HG02678 (cell line): ENCODE data around the gene TEX55.
"Not testable (repeated sequence)": the region's sequence is repeated elsewhere in the genome, so short reads cannot be mapped to it uniquely, and the experiment has no call there.

ENCODE experiments used
- ATAC-seq: cut with Tn5 transposase; IDR thresholded peaks from one replicate; pipeline ENCODE4 v1.9.1; 2021; ENCODE audit warnings: mild to moderate bottlenecking, moderate library complexity; ENCODE audit not compliant: unreplicated experiment

Gene TEX55

DNA sequence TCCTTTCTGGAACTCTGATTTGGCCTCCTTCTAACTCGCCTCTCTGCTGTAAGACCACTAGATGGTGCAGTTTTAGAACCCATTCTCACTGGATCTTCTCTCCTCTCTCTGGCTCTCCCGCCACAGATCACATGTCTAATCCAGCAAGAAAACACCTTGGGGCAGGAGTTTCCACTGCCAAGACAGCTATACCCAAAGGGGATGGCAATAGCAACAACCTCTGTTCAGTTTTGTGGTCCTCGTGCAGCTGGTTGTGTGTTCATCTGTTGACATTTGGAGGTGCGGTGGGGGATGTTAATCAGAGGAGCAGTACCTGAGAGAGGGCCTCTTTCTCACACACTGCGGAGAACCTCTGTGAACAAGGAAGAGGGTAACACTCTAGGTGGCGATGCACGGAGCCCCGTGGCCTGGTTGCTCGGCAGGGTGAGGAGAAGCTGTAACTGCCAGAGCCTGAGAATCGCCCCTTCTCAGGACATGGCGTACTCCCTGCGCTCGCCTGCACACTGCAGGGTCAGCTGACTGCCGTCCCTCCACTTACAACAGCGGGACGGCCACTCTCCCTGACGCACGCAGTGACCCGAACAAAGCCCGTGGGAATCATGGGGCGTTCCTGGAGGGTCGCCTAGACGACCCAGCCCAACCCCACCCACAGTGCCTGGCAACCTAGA is at the start of gene TEX55:
Gene TEX55, plus strand, starts transcription at position 666 of the 668 bp plus-strand sequence. CDS start 25 bp downstream, outside the sequence.
- ATAC-seq, result no peak

DNA sequence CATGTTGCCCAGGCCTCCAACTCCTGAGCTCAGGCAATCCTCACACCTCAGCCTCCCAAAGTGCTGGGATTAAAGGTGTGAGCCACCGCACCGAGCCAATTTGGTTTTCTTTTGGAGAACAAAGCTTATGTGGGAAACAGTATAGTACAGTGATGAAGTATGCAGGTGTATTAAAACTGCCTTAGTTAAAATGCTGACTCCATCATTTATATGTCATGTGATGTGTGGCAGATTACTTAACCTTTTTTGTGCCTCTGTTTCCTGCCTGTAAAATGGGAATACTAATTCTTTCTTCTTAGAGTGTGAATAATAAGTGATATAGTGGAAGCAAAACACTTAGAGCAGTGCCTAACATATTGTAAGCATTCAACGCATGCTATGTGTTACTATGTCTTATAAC is 48.0 kb upstream of the TEX55 start:
- ATAC-seq, result no peak

DNA sequence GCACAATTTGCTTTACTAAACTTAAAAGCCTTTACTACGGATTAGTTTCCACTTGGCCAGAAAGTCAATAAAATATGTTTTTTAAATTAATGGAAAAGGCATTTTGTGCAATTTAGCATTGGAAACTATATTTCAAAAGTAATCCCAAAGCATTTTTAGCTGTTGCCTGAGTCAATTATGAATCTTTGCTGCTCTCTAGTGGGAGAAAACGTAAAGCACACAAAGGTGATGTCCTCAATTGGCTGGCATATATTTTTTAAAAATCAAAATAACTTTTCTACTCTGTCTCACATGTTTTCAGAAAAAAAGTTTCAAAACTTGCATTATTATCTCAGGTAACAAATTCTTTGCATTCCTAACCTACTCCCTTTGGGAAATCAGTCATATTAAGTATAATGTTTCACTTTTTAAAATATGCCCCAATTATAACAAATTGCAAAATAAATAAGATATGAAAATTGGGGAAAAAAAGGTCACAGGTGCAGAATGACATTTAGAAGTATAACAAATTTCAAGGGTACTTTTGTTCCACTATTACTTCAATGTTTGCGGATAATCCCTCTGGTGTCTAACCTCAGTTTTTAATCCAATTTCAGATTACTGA is 47.2 kb upstream of the TEX55 start:
- no peak for ATAC-seq

DNA sequence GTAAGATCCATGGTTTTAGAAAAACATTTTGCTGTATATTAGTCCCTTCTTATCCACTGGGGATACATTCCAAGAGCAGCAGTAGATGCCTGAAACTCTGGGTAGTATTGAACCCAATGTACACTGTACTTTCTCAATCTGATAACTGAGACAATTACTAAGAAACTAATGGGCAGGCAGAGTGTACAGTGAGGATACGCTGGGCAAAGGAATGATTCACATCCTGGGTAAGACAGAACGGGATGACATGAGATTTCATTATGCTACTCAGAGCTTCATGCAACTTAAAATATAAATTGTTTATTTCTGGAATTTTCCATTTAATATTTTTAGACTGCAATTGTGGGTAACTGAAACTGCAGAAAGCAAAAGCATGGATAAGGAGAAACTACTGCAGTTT is 46.2 kb upstream of the TEX55 start:
- no peak for ATAC-seq

DNA sequence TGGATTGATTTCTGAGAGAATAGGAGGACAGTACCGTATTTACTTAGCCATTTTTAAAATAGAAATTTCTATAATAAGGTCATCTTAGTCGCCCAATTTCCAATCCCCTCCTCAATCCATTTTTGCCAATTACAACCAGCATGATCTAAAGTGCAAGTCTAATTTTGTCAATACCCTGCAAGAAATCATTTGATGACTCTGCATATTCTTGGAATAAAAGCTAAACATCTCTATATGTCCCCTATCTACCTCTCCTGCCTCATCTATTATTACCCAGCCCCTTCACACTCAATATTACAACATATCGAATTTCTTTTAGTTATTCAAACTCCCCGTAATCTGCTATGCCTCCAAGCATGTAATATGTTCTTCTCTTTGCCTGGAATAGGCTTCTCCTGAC is 41.9 kb upstream of the TEX55 start:
- ATAC-seq, result no peak

DNA sequence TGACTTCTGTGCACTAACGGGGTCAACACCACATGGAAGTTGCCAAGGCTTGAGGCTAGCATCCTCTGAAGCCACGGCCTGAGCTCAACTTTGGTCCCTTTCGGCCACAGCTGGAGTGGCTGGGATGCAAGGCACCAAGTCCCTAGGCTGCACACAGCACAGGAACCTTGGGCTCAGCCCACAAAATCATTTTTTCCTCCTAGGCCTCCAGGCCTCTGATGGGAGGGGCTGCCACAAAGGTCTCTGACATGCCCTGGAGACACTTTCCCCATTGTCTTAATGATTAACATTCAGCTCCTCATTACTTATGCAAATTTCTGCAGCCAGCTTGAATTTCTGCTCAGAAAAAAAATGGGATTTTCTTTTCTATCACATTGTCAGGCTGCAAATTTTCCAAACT is 27.6 kb upstream of the TEX55 start:
- ATAC-seq, result not testable (repeated sequence)

DNA sequence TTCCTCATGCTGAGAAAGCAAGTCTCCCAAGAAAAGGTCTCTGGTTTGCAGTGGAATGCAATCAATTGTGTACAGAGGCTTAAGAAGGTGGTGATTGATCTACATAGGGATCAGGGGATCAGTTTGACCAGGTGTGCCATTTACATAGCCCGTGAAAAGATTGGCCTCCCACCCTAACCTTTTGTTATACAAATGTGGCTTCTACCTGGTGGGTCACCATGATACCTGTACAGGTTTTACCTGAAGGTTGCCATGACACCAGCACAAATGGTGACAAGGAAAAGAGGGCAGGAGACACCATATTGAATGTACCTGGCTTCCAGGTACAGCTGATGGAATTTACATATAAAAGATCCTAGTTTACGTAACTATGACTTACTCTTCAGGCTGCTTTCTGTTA is 25.5 kb upstream of the TEX55 start:
- ATAC-seq, result no peak

DNA sequence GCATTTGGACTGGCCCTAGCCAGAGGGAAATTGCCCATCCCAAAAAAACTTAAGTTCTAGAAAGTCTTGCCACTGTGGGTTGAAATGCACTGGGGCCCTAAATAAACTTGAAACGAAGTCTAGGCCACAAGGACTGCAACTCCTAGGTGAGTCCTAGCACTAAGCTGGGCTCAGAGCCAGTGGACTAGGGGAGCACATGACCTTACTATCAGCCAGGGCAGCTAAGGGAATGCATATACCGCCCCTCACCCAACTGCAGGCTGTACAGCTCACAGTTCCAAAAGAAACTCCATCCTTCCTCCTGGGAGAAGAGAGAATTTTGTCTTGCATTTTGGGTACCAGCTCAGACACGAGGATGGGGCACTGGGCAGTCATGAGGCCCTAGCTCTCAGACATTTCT is 23.6 kb upstream of the TEX55 start:
- no peak for ATAC-seq

DNA sequence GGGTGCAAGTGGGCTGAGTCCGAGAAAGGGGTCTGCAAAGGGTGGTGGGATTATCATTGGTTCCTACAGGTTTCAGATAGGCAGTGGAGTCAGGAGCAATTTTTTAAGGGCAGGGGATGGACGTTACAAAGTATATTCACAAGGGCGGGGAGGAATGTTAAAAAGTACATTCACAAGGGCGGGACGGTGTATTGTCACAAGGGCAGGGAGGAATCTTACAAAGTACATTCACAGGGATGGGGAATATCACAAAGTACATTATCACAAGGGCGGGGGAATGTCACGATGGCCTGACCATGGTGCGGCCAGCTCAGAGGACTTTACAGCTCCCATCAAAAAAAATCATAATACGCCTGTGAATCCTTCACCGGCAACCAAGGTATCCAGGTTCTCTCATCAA is 20.6 kb upstream of the TEX55 start:
- ATAC-seq, result no peak

DNA sequence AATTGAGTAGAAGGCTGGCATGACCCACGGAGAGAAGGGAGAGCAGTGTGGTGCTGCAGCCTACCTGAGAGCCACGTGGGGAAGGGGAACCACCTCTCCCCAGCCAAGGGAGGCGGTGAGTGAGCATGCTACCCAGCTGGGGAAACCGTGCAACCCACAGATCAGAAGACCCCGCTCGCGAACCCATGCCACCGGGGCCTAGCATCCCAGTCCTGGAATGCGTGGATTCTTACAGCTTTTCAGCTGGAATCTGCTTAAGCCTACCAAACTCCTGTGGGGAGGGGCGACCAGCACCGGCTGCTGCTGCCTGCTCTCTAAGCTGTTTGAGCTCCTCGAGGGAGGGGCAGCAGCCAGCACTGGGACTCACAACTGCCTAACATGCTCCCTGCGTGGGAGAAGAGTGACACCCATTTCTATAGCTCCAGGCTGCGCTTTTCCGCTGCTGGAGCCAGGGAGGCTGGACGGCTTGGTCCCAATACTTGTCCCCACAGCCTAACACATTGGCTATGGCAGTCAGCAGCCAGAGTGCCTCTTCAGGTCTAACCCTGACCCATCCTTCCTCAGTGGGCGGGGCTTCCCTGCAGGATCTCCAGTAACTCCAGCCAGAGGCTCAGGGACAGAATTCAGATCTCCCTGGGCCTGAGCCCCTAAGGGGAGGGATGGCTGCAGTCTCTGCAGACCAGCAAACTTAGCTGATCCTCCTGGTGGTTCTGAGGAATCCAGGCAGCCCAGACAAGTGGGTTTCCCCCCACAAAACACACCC is 20.0 kb upstream of the TEX55 start:
- ATAC-seq, result no peak

DNA sequence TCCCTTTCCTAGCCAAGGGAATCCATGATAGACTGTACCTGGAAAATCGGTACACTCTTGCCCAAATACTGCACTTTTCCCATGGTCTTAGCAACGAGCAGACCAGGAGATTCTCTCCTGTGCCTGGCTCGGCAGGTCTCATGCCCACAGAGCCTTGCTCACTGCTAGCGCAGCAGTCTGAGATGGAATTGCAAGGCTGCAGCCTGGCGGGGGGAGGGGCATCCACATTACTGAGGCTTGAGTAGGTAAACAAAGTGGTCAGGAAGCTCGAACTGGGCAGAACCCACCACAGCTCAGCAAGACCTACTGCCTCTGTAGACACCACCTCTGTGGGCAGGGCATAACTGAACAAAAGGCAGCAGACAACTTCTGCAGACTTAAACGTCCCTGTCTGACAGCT is 15.7 kb upstream of the TEX55 start:
- ATAC-seq, result not testable (repeated sequence)

DNA sequence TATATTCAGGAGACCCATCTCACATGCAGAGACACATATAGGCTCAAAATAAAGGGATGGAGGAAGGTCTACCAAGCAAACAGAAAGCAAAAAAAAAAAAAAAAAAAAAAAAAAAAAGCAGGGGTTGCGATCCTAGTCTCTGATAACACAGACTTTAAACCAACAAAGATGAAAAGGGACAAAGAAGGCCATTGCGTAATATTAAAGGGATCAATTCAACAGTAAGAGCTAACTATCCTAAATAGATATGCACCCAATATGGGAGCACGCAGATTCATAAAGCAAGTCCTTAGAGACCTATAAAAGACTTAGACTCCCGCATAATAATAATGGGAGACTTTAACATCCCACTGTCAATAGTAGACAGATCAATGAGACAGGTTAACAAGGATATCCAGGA is 13.7 kb upstream of the TEX55 start:
- not testable (repeated sequence) for ATAC-seq

DNA sequence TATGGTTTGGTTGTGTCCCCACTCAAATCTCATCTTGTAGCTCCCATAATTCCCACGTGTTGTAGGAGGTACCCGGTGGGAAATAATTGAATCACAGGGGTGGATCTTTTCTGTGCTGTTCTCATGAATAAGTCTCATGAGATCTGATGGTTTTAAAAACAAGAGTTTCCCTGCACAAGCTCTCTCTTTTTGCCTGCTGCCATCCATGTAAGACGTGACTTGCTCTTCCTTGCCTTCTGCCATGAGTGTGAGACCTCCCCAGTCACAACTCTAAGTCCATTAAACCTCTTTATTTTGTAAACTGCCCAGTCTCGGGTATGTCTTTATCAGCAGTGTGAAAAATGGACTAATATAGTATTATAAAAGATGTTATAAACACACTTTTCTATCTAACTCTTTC is 6.6 kb upstream of the TEX55 start:
- not testable (repeated sequence) for ATAC-seq

DNA sequence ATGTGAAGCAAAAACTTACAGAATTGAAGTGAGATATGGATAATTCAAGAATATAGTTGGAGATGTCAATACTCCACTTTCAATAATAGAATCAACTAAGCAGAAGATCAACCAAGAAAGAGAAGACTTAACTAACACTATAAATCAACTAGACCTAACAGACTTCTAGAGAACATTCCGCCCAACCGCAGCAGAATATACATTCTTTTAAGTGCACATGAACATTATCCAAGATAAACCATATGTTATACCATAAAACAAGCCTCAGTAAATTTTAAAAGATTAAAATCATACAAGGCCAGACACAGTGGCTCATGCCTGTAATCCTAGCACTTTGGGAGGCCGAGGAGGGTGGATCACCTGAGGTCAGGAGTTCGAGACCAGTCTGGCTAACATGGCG is 5.5 kb upstream of the TEX55 start:
- no peak for ATAC-seq

DNA sequence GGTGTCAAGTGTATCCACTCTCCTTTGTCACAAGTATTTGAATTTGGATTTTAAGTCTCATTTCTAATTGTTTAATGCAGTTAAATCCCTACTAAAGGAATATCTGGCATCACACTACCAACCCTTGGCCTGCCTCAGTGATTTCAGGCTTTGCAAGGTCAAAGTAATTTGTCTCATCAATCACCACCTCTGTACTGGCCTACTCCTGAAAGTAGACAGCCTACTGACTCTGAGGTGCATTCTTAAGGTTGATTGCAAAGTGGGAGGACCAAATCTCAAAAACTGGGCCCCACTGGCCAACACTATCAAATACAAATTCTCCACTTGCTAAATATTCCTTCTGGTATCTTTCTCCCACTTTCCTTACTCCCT is 851 bp upstream of the TEX55 start:
- no peak for ATAC-seq

DNA sequence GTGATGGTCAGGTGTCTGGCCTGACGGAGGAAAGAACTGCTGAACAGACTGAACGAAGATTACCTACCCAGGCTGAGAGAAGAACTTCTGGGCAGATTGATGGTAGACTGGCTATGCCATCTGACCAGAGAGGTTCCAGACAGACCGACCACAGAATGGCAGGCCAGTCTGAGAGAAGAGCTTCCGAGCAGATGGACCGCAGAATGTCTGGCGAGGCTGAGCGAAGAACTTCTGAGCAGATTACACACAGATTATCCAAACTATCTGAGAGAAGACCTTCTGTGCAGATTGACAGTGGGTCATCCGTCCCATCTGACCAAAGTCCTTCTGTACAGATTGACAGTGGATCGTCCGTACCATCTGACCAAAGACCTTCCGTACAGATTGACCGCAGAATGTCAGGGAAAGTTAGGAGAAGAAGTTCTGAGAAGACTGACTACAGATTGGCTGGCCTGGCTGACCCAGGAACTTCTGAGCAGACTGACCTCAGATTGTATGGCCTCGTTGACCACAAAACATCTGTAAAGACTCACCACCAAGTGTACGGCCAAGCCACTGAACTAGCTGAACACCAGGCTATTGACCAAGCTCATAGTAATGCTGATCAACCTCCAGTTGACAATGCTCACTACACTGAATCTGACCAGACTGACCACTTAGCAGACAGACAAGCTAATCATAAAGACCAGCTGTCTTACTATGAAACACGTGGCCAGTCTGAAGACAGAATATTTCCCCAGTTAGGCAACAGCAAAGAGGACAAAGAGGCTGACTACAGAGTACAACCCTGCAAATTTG is 812 bp downstream of the TEX55 start:
- ATAC-seq, result no peak

DNA sequence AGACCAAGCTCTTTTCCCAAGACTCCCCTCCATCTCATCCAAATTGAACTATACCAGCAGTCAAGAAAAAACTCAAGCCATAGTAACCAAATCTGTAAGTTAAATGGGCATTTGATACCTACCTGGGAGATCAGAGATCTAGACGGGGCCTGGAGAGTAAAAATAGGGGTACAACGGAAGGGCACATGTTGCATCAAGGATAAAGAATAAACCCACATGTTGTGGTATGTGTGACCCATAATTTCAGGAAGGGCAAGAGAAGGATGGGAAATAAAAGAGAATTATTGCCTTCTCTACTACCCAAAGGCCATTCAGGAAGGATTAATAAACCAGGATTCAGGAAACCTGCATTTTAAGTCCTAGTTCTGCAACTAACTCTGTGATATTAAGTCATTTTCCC is 1.5 kb downstream of the TEX55 start:
- ATAC-seq, result no peak

DNA sequence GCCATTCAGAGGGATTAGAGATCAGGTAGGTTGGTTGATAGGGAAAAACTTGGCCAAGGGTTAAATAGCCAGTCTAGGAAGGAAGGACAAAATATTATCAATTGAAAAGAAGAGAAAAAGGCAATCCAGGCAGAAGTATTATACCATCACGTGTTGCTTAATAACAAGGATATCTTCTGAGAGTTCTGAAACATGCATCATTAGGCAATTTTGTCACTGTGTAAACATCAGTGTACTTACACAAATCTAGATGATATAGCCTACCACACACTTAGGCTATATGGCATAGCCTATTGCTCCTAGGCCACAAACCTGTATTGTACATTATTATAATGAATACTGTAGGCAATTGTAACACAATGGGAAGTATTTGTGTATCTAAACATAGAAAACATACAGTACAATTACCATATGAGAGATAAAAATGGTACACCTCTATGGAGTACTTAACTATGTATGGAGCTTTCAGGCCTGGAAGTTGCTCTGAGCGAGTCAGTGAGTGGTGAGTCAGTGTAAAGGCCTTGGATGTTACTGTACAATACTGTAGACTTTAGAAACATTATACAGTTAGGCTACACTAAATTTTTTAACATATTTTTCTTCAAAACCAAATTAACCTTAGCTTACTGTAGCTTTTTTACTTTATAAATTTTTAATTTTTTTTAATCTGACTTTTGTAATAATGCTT is 2.7 kb downstream of the TEX55 start:
- ATAC-seq, result no peak

DNA sequence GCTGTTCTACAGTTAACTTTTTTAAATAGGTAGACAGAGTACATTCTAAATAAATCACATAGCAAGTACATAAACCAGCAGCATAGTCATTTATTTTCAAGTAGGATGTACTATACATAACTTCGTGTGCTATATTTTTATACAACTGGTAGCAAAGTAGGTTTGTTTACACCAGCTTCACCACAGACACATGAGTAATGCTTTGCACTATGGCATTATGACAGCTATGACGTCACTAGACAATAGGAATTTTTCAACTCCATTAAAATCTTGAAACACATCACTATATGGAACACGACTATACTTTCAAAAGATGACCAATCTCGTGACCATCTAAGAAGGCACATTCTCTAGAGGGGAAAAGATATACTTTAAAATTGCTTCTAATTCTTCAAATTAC is 3.5 kb downstream of the TEX55 start:
- ATAC-seq, result no peak

DNA sequence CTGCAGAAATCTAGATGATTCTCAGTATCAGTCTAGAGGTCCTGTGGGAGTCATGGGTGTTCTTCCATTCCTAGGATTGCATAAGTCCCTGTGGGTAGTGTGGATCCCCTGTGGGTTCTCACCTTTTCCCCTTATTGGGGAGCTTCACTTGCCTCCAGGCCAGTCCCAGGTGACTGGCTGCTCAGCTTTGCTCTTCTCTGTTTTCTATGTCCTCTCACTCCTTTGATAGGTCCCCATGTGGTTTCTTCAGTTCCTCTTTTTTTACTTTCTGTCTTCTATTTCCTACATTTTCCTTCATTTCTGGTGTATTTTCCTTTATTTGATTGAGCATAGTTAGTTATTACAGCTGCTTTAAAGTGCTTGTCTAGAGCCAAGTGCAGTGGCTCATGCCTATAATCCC is 10.9 kb downstream of the TEX55 start:
- no peak for ATAC-seq

DNA sequence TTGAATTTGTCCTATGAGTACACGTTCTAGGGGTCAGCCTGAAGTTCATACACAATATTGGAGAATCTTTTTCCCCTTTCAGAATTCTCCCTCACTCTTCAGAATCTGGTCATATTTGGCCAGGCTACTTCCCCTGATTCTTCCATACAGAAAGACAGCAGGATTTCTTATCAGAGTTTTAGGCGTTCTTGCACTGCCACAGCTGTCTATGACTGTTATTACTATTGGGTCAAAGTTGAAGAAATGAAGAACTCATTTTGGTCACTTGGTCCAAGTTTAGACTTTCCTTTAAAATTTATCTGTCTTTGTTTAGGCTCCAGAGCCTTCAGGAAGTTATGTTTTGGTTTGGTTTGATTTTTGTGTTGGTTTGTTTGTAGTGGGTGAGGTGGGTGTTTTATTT is 12.0 kb downstream of the TEX55 start:
- ATAC-seq, result no peak
